Inflammatory macrophage (primary cell): ENCODE data around the gene NR3C1.

Experiments
- DNase-seq, 2 donors: peaks; one replicate each; pipeline ENCODE4 v3.0.0-alpha.2; 2020 to 2022

The NR3C1 gene

DNA sequence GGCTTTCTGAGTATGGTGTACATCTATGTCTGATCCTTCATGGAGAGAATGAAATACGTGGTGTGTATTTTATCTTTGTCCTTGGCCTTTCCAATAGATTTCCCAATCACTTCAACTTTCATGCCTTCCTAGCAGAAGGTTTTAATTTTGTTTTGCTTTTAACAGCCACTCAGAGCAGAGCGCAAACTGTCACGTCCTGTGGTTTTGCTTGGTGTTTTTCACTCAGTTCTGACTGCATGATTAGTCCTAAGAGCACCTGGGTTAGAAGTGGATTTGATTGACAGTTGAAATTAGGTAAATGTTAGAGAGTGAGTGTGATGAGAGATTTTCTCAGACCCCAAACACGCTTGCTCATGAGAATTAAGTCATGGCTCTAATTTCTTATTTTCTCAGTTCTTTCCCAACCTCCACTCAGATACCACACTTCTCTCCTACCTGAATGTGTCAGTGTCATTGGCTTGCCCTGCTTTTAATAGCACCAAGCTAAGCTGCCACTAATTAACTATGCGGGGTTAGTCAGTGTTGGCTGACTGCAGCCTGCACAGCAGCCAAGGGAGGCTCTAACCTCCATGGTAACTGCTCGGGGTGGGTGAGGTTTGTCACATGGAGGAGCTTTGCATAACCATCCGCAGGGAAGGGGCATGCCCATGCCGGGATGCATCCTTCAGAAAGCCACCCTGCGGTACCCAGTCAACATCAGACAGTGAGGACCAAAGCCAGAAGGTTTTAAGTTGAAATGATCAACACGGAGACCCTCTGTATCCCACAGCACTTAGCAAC lies 173.4 kb downstream of the NR3C1 start:
- DNase-seq: no peak

- no peak for DNase-seq
These were observed 174.0 kb downstream of the NR3C1 start for GRCh38 chr5:143229426-143229895.

DNA sequence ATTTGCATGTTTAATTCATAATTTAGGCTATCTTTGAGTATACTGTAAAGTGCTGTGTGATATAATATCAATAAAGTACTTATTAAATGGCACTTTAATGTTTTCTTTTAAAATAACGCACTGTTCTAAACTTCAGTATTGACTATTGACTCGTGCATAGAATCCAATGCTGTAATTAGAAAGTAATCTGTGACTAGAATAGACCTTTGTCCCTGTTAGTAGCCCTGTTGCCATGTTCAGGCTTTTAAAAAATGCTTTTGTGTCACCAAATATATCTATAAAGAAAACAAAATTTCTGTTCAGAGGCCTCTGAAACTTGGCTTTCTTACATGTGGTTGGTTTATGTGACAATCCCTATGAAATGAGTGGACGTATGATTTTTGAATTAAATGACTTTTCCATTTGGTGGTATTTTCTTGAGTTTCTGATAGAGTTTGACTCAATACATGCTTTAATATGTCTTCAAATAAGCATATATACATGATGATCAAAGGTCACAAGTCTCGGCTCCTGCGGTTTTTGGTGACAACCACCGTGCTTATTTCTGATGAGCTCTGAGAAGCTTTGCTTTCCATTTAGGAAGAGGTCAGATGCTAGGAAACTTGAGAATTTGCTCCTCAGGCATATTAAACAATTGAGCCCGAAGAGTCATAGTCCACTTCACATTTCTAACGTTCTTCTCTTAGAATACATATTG lies 174.7 kb downstream of the NR3C1 start:
- DNase-seq: no peak
